HG02885 (cell line): ENCODE measurements around the gene SAT1.
A peak's percentile ranks its signal among the peaks of the same experiment; 100 is the strongest.
"Not testable (repeated sequence)": the region's sequence is repeated elsewhere in the genome, so short reads cannot be mapped to it uniquely, and the experiment has no call there.

ENCODE experiments used
- ATAC-seq: cut with Tn5 transposase; IDR thresholded peaks from one replicate; pipeline ENCODE4 v1.9.1; 2021; ENCODE audit warnings: mild to moderate bottlenecking; ENCODE audit not compliant: unreplicated experiment, poor library complexity

Gene SAT1

GRCh38 chrX:23782863-23783588 is at the start of gene SAT1:
TSS of gene SAT1 (plus strand) at chrX:23783173. CDS start at chrX:23783352, 179 bp downstream.
- ATAC-seq, result peak; percentile 94

- no peak for ATAC-seq
Observed at GRCh38 chrX:23736030-23736429, 46.9 kb upstream of the SAT1 start.

GRCh38 chrX:23737413-23737812 is 45.6 kb upstream of the SAT1 start:
- no peak for ATAC-seq

DNA sequence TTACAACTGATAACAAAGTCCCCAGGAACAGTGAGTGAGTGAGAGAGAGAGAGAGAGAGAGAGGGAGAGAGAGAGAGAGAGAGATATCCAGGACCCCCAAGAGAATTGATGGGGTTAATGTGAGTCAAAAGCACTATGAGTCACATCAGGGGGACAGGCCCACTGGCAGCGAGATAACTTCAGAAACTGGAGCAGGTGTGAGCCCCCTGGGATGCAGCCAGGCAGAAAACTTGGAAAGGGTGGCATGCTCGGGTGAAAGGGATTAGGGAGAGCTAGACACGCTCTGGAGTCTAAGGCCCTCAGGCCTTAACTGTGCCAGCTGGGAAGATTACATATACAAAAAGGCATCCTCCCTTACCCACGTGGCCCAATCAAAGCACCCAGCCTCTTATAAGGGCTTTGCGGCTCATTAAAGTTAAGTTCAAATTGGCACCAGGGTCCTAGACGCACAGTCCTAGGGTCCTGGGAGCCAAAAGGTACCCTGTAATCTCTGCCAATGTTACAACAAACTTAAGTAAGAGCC is 40.7 kb upstream of the SAT1 start:
- ATAC-seq, result no peak

DNA sequence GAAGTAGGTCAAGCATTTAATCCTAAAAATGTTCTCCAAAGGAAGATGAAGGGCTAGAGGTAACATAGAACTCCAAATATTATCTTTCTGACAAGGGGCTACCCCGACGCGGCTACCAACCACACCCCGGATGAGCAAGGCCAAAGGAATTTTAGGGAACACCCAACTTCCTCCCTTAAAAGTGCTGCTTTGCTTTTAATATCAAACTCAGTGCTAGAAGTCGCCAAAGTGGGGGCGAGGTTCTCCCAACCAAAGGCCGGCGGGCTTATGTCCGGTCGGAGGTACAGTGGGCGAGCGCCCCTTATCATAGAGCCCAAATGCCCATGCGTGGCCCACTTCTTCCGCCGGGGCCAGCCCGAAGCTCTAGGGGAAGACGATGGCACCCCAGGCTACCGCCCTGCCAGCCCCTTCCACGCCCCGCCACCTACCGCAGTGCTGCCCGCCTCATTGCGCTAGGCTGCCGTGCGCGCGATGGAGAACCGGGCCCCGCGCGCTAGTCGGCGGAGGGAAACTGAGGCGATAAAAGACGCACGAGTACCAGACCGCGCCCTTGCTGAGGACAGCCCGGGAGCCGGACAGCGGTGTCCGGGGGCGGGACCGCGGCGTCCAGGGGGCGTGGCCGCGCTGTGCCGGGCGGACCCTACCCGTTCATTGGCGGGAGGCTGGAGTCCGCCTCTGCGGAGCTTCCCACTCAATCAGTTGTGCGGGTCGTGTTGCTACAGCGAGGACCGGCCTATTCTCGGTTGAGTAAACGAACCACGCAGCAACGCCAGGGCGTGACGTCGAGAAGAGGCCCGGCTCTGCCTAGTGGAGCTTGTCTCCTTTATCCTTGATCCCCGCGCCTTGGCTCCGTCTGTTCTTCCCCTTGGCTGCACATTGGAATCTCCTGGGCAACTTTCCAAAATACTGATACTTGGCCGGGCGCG is 40.0 kb upstream of the SAT1 start, which contains the start of gene ACOT9:
Gene ACOT9, minus strand, starts transcription at position 580 of the 926 bp plus-strand sequence. Its CDS starts 132 bp downstream, at position 448.
- ATAC-seq, result peak; percentile 93

- ATAC-seq, result not testable (repeated sequence)
Observed at GRCh38 chrX:23743623-23743971, 39.4 kb upstream of the SAT1 start.

DNA sequence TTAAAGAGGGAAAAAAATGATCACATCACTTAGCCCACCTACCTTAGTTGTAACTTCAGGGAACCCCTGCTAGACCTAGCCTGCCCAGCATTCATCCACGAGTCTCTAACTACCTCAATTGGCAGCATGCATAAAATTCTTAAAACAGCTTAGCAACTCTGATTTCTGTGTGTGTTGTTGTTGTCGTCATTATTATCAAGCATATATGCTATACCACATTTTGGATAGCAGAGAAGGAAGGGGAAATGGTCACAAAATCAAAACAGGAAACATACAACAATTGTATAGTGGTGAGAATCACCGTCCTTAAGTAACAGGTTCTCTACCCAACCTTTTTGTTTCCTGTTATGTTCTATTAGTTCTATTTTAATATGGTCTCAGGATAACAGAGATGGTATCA is 37.2 kb upstream of the SAT1 start:
- no peak for ATAC-seq

- ATAC-seq, result no peak
Observed at GRCh38 chrX:23749129-23749528, 33.8 kb upstream of the SAT1 start.

- no peak for ATAC-seq
Observed at GRCh38 chrX:23749576-23749975, 33.4 kb upstream of the SAT1 start.

- no peak for ATAC-seq
Observed at GRCh38 chrX:23752740-23753415, 30.1 kb upstream of the SAT1 start.

DNA sequence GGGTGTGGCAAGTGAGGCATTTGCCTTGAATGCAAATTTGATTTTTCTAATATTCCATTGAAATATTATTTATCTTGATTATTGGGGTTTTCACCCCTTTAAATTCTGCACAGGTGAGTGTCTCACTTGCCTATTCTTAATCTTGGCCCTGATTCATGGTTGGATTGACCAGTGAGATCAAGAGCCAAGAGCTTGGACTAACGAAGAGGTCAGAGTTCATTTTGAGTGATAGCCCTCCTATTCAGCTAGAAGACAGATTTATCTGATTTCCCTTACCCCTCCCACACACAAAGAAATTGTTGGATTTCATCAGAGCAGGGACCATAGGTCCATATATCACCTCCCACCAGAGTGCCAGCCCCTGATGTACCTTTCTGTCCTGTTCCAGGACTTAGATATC is 28.3 kb upstream of the SAT1 start:
- ATAC-seq, result no peak

DNA sequence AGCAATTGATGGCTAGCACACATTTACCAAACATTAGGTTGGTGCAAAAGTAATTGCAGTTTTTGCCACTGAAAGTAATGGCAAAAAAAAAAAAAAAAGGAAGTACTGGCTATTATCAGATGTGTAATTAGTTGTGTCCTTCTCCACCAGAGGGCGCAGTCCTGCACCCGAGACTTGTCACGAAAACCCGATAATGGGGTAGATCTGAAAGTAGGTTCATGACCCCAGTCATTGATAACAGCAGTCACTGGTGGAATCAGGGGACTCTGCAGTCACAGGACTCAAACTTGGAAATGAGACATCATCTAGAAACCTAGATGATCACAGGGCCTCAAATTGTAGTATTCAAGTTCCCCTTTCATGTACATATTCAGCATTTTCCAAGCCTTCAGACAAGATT is 26.8 kb upstream of the SAT1 start:
- ATAC-seq, result peak; percentile 80

DNA sequence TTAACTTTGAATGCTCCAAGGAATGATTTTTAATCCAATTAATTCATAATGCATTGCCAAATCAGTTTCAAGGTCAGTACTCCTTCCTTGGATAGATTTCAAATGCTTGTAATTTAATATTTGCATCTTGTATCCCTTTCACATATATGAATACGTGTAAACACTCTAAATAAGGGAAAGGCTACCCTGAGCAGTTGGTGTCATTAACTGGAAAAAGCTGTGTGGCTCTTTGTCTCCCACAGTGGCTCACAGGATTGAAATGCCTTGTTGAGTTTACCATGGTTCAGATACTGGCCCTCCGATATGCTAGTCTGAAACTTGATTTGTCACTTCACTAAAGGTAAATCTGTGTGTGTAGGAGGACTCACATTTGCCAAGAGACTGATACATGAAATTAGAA is 23.2 kb upstream of the SAT1 start:
- ATAC-seq, result no peak

- ATAC-seq, result no peak
Observed at GRCh38 chrX:23764188-23764984, 18.6 kb upstream of the SAT1 start.

DNA sequence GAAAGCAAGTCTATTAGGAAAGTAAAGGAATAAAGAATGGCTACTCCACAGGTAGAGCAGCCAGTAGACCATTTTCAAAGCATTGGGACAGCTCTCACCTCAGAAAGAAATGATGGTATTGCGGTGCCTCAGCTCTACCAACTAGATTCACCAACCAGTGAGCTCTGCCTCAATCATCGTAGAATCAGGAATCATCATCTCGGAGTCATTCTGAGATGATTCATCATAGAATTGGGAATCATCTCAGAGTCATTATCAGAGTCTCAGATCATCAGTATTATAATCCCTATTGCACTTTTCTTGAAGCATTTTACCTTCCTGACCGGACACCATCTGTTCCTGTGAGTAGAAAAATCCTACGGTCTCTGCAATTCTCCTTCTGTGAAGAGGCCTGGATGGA is 17.5 kb upstream of the SAT1 start:
- ATAC-seq, result no peak

DNA sequence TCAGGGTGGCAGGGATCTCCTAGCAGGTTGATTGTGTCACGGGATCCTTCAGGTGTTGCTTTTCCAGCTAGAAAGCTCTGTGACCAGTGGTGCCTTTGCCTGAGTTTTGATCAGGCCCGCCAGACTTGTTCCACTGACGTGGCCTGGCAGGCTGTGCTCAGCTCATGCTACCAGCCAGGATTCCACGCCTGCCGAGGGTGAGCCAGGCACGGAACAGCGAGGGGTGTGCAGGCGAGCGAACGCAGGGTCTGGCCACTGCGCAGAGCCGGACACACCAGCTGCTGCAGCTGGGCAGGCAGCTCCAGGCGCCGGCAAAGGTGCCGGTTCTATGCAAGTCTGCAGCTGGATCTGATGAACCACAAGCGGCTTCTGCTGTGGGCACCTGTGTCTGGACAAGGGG is 17.1 kb upstream of the SAT1 start:
- no peak for ATAC-seq

- ATAC-seq, result no peak
Observed at GRCh38 chrX:23766650-23767551, 16.1 kb upstream of the SAT1 start.

DNA sequence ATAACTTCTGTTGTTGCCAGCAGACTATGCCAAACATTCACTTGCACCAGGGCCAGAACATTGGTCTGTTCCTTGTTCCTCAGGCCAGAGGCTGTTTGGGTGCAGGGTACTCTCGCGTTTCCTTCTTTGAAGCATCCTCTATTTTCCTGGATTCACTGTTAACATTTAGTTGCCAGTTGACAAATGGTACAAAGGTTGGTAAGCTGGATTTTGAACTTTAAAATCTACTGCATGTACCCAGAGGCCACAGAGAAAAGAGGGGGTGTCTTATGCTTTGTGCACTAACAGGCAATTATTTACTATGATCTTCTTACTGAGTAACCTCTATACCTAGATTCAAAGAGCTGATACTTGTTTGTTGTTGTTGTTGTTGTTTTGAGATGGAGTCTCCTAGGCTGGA is 12.8 kb upstream of the SAT1 start:
- no peak for ATAC-seq

- ATAC-seq, result not testable (repeated sequence)
Observed at GRCh38 chrX:23771086-23771485, 11.9 kb upstream of the SAT1 start.
